ENCODE data around the gene SLC4A1AP.
A peak's percentile ranks its signal among the peaks of the same experiment; 100 is the strongest.

The SLC4A1AP gene

DNA sequence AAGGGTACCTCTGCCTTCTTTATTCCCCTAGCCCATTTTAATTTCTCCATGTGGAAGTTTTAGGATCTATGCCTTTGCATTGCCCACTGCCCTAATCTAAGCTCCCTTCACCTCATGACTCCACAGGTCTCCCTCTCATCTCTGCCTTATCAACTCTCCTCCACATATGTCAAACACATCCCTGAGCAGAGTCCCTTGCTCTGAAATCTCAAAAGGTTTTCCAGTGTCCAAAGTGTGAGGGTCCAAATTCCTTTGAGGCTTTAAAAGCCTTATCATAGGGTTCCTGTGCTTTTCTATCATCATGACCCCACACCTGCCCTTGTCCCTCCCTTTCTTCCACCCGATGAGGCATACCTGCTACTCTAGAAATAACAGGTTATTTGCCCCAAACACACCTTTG lies 38.6 kb downstream of the SLC4A1AP start:
- no peak for DNase-seq (ENCODE audit: low read depth)

DNA sequence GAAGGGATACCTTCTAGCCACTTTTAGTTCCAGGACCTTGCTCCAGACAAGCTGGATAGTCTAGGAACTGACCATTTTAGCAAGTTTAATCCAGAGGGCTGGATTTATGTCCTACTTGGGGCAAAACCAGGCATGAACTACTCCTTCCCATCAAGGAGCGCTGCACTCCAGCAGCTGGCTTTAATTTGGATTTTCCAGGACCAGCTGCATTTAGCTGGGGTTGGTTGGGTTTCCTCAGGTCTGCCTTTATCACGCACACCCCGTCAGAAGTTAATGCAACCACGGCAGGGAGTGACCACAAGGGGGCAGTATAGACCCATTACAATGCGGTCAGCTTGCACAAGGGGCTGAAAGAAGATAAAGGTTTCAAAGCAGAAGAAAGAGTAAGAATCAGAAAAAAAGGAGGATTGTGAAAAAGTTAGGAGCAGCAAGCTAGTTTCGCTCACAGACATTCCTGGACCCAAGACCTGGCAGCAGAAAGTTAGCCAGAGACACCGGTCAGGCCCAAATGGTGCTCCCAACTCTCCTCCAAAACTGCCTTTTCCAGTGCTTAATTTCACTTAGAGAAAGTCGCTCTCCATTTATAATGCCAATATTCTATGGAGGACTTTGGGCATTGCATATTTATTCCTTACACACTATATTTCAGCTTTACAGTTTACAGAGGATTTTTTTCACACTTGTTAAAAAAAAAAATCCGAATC lies 40.1 kb downstream of the SLC4A1AP start:
- peak; percentile 74 for DNase-seq (ENCODE audit: low read depth)

DNA sequence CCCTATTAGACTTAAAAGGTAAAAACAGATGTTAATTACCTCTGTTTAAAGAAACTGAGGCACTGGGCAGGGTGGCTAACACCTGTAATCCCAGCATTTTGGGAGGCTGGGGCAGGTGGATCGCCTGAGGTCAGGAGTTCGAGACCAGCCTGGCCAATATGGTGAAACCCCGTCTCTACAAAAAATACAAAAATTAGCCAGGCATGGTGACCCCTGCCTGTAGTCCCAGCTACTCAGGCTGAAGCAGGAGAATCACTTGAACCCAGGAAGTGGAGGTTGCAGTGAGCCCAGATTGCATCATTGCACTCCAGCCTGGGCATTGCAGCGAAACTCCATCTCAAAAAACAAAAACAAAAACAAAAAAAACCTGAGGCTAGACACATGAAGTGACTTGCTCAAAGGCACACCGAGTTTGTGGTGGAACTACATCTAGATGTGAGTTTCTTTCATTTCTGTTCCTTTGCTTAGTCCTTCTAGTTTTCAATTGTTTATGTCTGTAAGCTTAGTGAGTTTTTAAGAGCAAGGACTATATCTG lies 40.7 kb downstream of the SLC4A1AP start:
- no peak for DNase-seq (ENCODE audit: low read depth)

DNA sequence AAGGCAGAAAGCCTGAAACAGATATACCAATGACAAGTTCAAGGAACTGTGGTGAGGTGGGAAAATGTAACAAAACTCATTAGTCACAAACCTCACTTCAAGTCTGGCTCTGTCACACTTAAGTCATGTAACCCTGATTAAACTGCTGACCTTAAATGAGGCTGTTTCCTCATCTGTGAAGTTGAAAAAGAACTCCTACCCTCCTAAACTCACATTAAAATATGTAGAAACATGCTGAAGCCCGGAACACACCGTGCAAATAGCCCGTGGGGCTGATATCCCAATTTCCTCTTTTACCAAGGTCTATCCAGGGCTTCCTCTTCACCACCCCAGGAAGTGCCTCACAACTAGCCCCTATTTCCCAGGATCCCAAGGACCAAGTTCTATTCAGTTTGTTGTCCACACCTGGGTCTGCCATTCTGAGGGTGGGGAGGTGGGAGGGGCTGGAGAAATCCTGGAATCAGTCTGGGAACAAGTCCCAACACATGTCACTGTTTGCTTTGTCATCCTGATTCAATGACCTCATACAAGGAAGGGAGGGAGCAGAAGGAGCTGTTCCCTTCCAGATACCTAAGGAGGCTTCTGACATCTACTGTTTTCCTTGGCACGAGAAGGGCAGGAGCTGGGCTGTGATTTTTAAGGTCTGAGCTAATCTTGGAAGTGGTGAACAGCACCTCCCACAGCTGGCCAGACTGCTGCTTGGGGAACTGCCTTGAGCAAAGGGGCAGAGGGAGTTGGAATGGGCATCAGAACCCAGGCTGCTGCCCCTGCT lies 42.3 kb downstream of the SLC4A1AP start:
- no peak for DNase-seq (ENCODE audit: low read depth)

DNA sequence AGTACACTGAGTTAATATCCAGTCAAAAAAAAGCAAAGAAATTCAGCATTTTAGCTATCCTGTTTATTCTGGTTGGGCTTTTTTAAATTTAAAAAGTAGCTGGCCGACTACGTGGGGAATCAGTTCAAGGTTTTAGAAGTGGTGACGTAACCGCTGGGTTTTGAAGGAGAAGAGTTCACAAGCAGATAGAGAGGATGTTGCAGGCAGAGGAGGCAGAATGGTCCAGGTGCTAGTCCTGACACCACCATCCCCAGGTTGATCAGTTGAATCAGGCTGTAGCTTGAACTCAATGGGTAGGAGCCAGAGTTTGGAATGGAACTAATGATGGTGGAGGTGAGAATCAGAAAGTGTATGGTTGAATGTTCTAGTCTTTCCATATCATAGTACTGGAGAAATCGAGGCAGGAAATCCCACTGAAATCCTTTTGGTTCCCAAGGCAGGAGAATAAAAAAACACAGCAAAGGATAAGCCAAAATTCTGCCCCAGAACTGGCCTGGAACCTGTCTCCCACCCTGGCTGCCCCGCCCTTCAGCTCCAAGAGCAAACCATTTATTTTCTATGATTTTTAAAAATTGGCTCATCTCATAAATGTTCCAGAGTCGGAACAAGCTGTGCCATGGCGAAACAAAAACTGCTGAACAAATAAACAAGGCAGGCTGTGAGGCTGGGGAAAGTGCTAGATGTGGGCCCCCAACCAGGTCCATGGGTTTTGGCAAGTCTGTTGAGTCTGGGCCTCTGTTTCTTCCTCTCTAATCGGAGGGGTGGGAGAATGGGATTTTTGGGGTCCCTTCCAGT lies 44.0 kb downstream of the SLC4A1AP start:
- no peak for DNase-seq (ENCODE audit: low read depth)

DNA sequence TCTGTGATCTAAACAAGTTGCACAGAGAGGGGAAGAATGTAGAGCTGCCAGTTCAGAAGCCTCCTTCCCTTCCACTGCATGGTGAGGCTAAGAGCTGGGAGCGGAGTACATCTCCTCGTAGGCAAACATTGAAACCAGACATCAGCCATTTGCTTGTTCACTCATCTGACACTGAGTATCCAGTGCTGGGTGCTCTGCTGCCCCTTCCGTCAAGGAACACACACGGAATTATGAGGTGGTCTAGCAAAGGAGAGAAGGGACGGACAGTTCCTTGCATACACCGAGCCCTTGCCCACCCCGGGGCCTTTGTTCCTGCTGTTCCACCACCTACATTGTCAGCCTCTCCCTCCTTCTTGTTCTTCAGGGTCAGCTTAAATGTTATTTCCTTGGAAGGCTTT lies 44.6 kb downstream of the SLC4A1AP start:
- no peak for DNase-seq (ENCODE audit: low read depth)

DNA sequence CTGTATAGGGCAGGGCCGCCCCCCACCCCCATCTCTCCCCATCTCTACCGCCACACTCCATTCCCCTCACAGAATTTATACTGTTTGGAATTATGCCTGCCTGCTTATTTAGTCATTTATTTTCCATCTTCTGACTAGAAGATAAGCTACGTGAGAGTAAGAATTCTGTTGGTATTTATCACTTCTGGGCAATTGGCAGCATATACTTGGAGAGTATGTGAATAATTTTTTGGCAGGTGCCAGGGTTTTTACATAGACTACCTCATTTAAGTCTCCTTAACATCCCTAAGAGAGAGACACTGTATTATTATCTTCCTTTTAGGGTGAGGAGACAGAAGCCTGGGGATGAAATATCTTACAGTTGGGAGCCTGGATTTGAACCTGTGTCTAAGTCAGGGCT lies 45.0 kb downstream of the SLC4A1AP start:
- DNase-seq (ENCODE audit: low read depth) = no peak

DNA sequence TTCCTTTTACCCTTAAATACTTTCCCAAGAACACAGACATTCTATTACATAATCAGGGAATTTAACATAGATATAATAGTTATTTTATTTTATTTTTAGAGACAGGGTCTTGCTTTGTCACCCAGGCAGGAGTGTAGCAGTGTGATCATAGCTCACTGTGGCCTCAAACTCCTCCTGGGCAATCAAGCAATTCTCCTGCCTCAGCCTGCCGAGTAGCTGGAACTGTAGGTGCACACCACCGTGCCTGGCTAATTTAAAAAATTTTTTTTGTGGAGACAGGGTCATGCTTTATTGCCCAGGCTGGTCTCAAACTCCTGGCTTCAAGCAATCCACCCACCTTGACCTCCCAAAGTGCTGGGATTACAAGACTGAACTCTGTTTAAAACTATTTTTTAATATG lies 45.6 kb downstream of the SLC4A1AP start:
- no peak for DNase-seq (ENCODE audit: low read depth)

DNA sequence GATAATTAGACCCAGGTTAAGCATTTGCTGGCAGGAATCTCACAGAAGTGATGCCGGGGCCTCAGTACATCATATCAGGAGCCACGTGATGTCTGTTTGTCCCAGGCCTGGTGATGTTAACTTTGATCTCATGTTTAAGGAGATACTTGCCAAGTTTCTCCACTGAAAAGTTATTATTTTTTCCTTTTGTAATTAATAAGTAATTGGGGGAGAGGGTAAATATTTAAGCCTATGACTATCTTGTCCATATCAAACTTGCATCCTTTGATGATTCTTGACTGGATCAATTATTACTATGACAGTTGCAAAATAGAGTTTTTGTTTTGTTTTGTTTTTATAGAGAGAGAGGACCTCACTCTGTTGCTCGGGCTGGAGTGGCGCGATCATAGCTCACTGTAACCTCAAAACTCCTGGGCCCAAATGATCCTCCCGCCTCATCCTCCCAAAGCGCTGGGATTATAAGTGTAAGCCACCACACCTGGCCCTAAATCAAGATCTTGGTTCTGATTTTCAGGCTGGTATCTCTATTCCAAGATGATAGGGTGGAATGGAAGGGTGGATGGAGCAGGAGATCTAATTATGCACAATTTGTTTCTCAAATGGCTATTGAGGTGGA lies 46.4 kb downstream of the SLC4A1AP start:
- DNase-seq (ENCODE audit: low read depth) = no peak

DNA sequence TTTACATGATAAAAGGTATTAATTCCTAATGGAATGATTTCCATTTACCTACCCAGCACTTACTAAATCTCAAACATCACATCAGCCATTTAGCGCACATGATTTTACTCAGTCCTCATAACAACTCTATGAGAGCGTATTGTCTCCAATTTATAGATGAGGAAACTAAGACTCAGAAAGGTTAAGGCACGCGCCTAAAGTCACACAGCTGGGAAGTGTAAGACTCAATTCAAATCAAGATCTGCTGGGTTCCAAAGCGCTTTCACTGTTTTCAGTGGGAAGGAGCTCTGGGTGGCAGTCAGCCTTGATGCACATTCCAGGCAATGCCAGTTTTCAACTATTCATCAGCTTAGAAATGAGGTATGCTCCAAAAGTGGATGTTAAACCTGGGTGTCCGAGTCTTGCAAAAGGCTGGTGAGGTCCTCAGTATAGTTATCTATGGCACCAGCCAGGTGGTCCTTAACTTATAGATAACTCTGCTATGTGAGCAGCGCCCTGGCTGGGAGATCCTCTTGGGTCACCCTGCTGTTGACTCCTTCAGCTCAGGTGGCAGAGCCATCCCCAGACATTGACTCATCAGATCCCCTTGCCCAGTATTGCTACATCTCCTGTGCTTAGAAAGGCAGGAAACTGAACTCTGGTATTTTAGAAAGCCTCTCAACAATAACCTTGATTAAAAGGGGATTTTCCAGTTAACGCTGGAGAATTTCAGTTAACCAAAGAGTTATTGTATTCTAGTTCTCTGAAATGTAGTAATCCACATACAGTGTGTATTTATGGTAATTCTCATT lies 47.1 kb downstream of the SLC4A1AP start:
- DNase-seq (ENCODE audit: low read depth) = no peak

DNA sequence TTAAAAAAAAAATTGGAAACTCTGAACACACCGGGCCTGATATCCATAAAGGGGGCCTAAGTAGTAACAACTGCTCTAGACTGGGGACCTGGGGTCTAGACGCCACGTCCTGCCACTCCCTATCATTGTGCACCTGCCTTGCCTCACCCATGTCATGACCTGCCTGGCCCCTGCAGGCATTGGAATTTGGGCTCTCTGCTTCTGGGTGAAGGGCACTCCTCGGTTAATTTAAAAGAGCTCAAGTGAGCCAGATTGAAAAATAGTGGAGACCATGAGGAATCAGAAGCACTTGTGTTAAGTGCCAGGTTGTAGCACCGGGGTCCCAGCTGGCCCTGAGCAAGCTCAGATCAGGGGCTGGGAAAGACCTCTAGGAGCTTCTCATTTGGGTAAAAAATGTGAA lies 48.1 kb downstream of the SLC4A1AP start:
- no peak for DNase-seq (ENCODE audit: low read depth)

DNA sequence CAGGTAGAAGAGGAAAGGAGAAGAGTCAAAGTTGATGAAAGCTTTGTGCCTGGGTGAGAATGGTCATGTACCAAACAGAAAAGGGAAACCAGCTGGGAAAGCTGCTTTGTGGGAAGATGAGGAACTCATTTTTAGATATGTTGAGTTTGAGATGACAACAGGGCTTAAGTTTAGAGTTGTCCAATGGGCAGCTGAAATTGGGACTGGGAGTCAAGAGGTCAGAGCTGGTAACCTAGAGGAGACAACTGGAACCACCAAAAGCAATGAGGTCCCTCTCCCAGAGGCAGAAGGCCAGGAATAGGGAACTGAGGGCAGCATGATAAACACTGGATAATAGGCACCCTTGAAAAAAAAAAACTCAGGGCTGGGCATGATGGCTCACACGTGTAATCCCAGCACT lies 48.8 kb downstream of the SLC4A1AP start:
- no peak for DNase-seq (ENCODE audit: low read depth)

DNA sequence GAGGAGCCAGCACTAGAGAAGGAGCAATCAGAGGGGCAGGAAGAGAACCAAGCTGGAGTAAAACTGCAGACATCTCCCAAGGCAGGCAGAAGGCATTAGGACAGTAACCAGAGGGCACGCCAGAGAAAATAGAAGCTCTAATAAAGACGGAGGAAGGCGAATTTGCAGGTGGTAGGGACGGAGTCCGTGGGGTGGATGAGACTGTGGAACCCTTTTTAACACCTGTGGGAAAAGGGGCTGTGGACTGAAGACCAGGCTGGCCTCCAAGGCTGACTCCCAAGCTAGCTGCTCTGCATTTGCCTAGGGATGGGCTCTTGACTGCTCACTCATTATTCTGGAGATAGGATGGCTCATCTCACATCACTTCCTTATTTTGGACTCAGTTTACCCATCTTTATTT lies 49.5 kb downstream of the SLC4A1AP start:
- DNase-seq (ENCODE audit: low read depth) = no peak

DNA sequence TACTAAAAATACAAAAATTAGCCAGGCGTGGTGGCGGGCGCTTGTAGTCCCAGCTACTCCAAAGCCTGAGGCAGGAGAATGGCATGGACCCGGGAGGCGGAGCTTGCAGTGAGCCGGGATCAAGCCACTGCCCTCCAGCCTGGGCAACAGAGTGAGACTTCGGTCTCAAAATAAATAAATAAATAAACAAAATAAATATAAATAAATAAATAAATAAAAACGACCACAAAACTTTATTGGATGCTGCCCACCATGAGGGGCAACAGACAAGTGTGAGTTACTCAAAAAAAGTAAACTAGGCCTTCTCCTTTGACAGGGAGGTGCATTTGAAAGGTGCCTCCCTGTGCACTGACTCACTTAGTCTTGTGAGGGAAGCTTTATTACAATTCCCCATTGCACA lies 50.4 kb downstream of the SLC4A1AP start:
- no peak for DNase-seq (ENCODE audit: low read depth)

DNA sequence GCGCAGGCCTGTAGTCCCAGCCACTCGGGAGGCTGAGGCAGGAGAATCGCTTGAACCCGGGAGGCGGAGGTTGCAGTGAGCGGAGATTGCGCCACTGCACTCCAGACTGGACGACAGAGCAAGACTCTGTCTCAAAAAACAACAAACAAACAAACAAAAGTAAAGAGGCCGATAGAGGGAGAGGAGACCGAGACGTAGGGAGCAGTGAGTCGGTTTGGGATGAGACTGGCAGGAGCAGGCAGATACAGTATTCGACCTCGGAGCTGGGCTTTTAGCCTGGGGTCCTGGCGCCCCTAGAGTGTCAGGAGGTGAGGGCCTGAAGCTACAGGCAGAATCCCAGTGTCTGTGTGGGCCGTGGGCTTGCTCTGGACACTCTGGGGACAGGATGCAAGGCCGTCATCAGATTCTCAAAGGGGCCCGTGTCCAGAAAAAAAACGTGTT lies 51.2 kb downstream of the SLC4A1AP start:
- DNase-seq (ENCODE audit: low read depth) = no peak

DNA sequence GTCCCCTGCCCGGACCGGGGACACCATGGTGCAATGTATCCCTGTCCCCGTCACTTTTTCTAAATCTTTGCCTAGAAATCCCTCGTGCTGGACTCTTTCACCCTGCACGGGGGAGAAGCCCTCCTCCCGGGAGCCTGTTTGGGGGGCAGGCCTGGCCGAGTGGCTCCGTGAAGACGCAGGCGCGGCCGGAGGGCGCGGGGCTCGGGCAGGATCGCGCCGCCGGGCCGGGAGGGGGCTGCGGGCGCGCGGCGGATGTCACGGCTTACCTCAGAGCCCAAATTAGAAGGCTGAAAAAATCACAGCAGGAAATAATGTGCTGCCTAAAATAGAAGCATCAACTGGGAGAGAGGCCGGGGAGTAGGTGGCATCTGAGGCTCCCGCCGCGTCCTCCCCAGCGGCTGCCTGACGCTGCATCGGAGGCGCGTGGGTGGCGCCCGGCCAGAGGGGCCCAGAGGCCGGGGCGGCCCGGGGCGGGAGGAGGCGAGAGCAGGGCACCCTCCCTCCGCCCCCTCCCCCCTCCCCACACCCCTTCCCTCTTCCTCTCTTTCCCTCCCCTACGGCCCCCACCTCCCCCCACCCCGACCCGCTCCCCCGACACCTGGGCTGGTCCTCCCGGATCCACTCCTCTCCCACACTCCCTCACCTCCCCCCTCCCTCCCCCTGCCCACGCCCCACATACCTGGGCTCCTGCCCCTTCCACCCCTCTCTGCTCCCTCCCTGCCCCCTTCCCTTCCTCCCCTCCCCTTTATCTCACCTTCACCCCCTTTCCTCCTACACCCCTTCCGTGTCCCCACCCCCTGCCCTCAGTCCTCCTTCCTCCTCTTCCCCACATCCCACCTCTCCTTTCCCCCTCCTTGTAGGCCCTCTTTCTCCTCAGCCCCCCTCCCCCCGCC lies 51.9 kb downstream of the SLC4A1AP start:
- DNase-seq (ENCODE audit: low read depth) = no peak

DNA sequence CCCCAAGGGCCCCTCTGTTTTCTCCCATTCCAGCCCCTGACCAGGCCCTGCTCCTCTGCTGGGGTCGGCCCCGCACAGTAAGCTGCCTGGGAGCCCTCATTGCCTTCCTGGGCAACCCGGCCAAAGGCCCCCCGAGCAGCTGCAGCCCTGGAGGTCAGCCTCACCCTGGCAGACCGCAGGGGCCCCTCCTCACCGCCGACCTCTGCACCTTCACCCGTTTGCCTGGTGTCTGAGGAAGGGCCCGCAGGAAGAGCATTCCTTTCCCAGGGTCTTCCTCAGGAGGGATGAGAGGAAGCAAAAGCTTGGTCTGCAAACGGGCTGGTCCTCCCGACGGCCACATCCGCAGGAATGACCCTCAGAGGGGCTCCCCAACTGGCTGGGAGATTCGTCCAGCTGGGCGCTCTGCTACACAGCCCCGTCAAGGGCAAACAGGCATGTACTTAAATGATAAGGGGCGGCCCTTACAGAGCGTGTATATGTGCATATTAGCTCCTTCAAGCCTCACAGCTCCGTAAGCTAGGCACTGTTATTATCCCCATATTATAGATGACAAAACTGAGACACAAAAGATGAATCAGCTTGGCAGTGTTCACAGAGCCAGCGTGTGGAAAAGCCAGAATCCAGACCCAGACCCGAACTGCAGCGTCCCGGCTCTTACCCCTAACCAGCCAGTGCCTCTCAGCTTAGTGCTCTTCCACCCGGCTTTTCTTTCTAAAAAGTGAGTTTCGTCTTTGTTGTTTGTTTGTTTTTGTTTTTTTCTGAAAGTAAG lies 52.8 kb downstream of the SLC4A1AP start:
- no peak for DNase-seq (ENCODE audit: low read depth)

DNA sequence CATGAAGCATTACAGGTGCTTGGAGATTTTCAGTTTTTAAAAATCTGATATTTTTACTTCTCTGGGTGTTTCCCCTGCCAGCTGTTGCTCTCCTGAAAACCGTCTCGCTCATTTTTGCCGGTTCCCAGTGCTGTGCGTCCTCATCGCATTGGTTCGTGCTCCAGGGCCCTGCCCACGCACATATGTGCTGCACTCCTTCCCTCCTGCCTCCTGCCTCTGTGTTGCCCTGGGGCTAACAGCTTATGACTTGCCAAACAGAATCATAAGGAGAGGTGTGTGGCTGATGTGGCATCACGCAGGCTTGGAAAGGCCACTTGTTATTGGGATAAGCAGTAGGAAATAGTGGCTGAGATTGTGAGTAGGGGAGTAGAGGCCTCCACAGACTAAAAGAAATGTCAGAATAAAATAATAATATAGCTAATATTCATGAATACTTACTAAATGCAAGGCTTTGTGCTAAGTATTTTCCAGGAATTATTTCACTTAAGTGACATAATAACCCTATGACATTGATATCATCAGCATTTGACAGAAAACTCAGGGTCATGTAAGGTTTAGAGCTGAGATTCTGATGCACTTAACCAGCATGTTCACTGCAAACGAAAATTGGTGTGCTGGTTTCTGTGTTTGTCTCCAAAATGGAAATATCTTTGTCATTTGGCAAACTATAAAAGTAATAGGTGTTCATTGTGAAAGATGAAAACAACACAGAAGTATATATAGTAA lies 53.5 kb downstream of the SLC4A1AP start:
- DNase-seq (ENCODE audit: low read depth) = no peak

DNA sequence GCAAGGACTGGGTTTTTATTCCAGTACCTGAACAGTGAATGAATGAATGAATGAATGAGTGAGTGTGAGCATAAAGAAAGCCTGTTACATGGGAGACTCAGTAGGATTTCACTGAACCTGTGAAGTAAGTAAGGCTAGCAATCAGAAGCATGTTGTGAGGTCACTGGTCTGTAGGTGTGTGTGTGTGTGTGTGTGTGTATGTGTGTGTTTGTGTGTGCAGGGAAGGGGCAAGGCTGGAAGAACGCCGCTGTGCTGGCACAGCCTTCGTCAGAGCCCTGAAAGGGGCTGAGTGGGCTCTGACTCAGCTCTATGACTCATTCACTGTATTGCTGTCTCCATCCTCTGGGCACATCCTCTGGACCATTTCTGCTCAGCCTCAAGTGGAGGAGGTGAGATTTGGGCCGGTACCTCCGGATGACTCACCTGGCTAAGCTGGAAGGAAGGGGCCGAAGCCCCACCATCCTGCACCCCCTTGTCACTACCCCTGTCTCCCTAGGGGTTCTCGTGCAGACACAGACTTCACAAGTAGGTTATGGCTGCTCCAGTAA lies 56.4 kb downstream of the SLC4A1AP start:
- peak; percentile 39 for DNase-seq (ENCODE audit: low read depth)

Measured in stimulated activated CD8-positive, alpha-beta memory T cell treated with anti-CD3 and anti-CD28 coated beads, Interleukin-4, amount 100 ng/mL, for 24 hours (primary cell).